Heart left ventricle (tissue), 13 donors: ENCODE data around the gene MPZL1.
A peak's percentile ranks its signal among the peaks of the same experiment; 100 is the strongest.

Source experiments
- POLR2A ChIP-seq, 2 donors: fragments of 450-650 bp; IDR thresholded peaks; one replicate each; pipeline ENCODE4 v1.6.1; 2017; ENCODE audit warnings: antibody characterized with exemption in 2 of 2, mild to moderate bottlenecking in 2 of 2, moderate library complexity in 2 of 2
- TF ChIP-seq, protein P1 (sequence below), 12 donors: fragments of 200-600 bp; sonication (generic) in 4 of 12; IDR thresholded peaks; one replicate each; pipeline versions ENCODE4 v1.5.0 to v1.8.0; 2018 to 2022; ENCODE audit warnings: antibody characterized with exemption in 12 of 12, mild to moderate bottlenecking in 5 of 12
- donor health status: ischemic (EF 13 %, LVEDD 7.1; RV severe dilation, severe dysfunction).
- donor health status: DM: no; HTN: yes; CAD: no.
- donor health status: DM: no; HTN: no; CAD: no.
- donor health status: ischemic (EF 25% LVEDD 6.9; RV normal size, moderate dysfunction).
- donor health status: ischemic (EF 25% LVEDD 5.7; RV mildly dilated, moderate dysfunction).
- donor health status: ischemic (EF 35%, LVEDD 5.7; RV mildly dilated, moderate dysfunction).
- donor health status: nonischemic (EF 11% LVEDD 7.7; RV severe dilation, severe dysfunction).
- donor health status: DM: yes; HTN: yes; CAD: no.
- donor health status: PGD.
- donor health status: ischemic (EF 29% LVEDD 5.4; RV normal size, mild dysfunction).
- donor health status: nonischemic (EF 23%, LVEDD 6.1; RV moderate dilation, normal function).

DNA sequence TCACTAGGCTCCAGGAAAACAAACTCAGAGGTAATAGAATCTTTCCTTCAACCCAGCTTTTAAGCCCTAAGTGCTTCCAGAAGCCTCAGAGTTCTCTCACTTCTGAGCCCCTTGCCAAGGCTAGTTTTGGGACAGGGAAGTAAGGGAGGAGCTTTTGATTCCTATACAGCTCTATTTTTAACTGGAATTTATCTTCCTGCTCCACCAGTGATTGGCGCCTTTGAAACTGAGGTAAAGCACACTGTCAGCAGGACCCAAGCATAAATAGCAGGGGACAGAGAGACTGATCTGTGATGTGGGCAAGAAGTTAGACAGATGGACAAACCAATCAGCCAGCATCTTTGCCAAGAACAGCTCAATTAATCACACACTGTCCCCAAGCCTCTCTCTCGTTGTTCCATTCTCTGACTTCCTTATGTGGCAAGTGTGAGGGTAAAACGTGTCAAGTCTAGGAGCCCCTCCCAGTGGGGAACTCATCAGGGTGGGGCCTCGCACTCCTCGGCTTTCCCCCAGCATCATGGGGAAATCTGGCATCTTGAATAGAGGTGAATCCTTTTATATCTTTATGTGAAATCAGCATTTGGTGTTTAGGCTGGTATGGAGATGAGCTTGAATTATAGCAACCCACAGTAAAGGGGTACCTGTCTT is 40.2 kb upstream of the MPZL1 start:
- TF ChIP-seq, protein P1, sequence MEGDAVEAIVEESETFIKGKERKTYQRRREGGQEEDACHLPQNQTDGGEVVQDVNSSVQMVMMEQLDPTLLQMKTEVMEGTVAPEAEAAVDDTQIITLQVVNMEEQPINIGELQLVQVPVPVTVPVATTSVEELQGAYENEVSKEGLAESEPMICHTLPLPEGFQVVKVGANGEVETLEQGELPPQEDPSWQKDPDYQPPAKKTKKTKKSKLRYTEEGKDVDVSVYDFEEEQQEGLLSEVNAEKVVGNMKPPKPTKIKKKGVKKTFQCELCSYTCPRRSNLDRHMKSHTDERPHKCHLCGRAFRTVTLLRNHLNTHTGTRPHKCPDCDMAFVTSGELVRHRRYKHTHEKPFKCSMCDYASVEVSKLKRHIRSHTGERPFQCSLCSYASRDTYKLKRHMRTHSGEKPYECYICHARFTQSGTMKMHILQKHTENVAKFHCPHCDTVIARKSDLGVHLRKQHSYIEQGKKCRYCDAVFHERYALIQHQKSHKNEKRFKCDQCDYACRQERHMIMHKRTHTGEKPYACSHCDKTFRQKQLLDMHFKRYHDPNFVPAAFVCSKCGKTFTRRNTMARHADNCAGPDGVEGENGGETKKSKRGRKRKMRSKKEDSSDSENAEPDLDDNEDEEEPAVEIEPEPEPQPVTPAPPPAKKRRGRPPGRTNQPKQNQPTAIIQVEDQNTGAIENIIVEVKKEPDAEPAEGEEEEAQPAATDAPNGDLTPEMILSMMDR (IDR thresholded peaks at IDR 0.05): no peak
- peak in 1 of 2 donors; percentile 45 for TF ChIP-seq POLR2A (IDR thresholded peaks at IDR 0.05)
